HEK293 (cell line): ENCODE data around the gene ADRM1.

Source experiments
- ZNF558 ChIP-seq: fragments of 450-650 bp; formaldehyde crosslinking; IDR thresholded peaks from 2 replicates; pipeline ENCODE4 v1.5.1; 2016; ENCODE audit warnings: missing biosample characterization, missing genetic modification characterization
- TF ChIP-seq, protein P1 (sequence below): IDR thresholded peaks from 2 replicates; pipeline ENCODE4 v1.6.1; 2011; ENCODE audit warnings: mild to moderate bottlenecking, low read depth, low read length, borderline replicate concordance

DNA sequence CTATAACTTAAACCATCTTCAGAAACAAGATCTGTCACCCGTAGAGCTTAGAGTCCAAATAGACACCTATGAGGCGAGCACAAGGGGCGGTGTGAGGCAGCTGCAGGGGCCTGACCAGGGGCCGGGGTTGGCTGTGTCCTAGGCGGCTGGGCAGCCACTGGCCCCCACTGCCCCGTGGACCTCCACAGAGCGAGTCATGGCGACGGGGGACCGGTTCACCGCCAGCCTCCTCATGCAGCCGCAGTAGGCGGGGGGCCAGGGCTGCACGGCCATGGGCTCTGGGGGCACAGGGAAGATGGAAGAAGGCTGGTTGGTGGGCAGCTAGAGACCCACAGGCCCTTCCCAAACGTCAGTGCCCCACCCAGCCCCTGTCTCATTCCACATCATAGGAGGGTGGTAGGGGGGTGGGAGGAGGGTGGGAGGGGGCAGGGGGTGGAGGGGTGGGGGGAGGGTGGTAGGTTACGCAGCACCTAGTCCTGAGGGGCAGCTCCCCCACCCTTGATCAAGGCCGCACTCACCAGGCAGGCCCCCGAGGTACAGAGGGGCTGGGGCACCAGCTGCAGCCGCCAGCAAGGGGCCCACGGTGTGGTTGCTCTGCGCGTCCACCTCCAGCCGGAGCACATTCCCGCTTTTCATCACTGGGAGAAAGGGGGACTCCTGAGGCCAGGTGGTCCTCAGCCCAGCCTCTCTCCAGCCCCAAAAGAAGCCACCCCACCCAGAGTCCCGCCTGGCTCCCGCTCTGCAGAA is 6.6 kb downstream of the ADRM1 start:
- no peak for TF ChIP-seq ZNF558 (tag by site-specific recombination)
- TF ChIP-seq, protein P1, sequence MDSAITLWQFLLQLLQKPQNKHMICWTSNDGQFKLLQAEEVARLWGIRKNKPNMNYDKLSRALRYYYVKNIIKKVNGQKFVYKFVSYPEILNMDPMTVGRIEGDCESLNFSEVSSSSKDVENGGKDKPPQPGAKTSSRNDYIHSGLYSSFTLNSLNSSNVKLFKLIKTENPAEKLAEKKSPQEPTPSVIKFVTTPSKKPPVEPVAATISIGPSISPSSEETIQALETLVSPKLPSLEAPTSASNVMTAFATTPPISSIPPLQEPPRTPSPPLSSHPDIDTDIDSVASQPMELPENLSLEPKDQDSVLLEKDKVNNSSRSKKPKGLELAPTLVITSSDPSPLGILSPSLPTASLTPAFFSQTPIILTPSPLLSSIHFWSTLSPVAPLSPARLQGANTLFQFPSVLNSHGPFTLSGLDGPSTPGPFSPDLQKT, result no peak
